Esophagus squamous epithelium (tissue), 4 donors: ENCODE data around the gene TRPM6.

Experiments used
- POLR2A ChIP-seq, 4 donors: fragments of 450-650 bp; IDR thresholded peaks; one replicate each; pipeline ENCODE4 v1.6.1; 2017; ENCODE audit warnings: antibody characterized with exemption in 4 of 4, mild to moderate bottlenecking in 4 of 4, moderate library complexity in 3 of 4
- TF ChIP-seq, protein P1 (sequence below), 6 experiments: fragments of 450-650 bp in 4 of 6; fragments of 200-600 bp in 2 of 6; sonication (generic) in 2 of 6; IDR thresholded peaks; one replicate each; pipeline ENCODE4 v1.5.1; 2016 to 2019; ENCODE audit warnings: antibody characterized with exemption in 6 of 6, mild to moderate bottlenecking in 4 of 6, moderate library complexity in 4 of 6

DNA sequence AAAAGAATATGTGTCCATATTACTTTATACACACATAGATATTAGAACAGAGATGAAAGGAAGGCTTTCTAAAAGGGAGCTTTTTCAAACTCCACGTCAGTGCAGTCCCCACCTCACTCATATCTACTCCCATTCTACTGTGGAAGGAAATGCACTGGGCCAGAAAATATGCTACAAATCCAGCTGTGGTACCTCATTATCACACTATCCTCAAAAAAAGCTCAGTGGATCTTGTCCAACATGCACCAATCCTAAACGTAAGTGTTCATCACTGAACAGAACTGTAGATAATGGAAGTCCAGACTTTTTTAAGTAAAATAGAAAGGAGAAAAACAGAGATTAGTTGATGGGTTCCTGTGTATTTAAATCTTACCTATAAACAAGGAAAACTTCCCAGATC is 27.9 kb downstream of the TRPM6 start:
- no peak for TF ChIP-seq POLR2A (IDR thresholded peaks at IDR 0.05)
- TF ChIP-seq, protein P1, sequence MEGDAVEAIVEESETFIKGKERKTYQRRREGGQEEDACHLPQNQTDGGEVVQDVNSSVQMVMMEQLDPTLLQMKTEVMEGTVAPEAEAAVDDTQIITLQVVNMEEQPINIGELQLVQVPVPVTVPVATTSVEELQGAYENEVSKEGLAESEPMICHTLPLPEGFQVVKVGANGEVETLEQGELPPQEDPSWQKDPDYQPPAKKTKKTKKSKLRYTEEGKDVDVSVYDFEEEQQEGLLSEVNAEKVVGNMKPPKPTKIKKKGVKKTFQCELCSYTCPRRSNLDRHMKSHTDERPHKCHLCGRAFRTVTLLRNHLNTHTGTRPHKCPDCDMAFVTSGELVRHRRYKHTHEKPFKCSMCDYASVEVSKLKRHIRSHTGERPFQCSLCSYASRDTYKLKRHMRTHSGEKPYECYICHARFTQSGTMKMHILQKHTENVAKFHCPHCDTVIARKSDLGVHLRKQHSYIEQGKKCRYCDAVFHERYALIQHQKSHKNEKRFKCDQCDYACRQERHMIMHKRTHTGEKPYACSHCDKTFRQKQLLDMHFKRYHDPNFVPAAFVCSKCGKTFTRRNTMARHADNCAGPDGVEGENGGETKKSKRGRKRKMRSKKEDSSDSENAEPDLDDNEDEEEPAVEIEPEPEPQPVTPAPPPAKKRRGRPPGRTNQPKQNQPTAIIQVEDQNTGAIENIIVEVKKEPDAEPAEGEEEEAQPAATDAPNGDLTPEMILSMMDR (IDR thresholded peaks at IDR 0.05), result no peak
